Measurements from ENCODE around the gene PLA2G3. TPM values are rescaled to one million over a fixed set of nuclear protein-coding genes. Genes with fewer than 3 reads are reported as not detected.

The PLA2G3 gene
- total and polyA plus RNA-seq, 2 of the 8 experiments (the other 6 are each of a cell fraction or from before 2014, with no cell fraction given) = 18.1 to 25.9 TPM

DNA sequence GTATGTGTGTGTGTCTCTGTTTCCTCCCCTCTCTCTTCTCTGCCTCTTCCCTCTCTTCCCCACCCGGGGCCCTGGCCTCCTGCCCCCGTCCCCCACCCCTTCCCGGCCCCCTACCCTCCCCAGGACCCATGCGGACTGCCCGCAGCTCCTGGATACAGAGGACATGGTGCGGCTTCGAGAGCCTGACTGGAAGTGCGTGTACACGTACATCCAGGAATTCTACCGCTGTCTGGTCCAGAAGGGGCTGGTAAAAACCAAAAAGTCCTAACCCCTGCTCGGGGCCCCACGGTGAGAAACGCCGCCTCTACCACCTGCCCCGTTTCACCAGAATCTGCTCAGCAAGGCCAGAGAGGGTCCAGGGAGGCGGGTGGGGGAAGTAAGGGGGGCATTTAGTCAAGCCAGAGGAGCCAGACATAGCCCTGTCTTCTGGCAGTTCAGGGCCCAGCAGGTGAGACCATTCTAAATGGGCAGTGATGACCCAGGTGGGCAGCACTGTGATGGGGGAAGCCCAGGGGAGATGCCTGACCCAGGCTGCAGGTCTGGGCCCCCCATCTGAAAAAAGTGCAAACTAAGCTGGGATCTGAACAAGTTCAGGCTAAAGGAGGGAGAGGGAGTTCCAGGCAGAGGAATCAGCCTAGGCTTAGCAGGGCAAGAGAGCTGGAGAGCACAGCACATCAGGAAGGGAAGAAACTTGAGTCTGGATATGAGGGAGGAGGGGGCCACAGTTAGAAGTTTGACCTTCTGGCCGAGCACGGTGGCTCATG lies 39.4 kb downstream of the PLA2G3 start:
- POLR2A ChIA-PET (ENCODE audit: partially characterized antibody) = interaction anchor here (0.8 to 2.0 kb wide), 5 partner anchors 9 to 135 kb away, joined by 3 to 4 read pairs (median 3); partner anchors contain the start of genes MORC2 and TUG1
- H2BK120ac ChIP-seq (replicated peaks; ENCODE audit: low read depth, low read length) = no peak overlapping the region
- TF ChIP-seq BRCA1 (IDR thresholded peaks at IDR 0.05; ENCODE audit: low read depth, low read length) (no peak), RXRA (IDR thresholded peaks at IDR 0.05; ENCODE audit: insufficient read depth, low read depth, low read length) (no peak)
- no peak overlapping the region for H3K56ac ChIP-seq (replicated peaks; ENCODE audit: insufficient read length, low read depth, low read length)
- H3K27ac ChIP-seq (ENCODE audit: low read depth, low read length) = no peak overlapping the region
- no peak overlapping the region for H3K4me2 ChIP-seq (ENCODE audit: insufficient read depth in 1 of 2, low read depth in 2 of 2, low read length in 2 of 2)
- no peak overlapping the region for H2BK20ac ChIP-seq (ENCODE audit: low read length)
- no peak overlapping the region for H3K4ac ChIP-seq (replicated peaks; ENCODE audit: insufficient read length, low read depth, low read length)
- peaks cover 7% of the 10 kb centered on the region; the same call in 1 of the 2 replicates for H3K23me2 ChIP-seq (ENCODE audit: low read depth, low read length)
- H3K79me1 ChIP-seq (ENCODE audit: low read depth, low read length) = no peaks in the 10 kb centered on the region; the same call in 1 of the 2 replicates
- H4K8ac ChIP-seq (ENCODE audit: extremely low read depth, insufficient read depth, low read length) = no peak overlapping the region; the same call in 1 of the 2 replicates
- H3K18ac ChIP-seq (ENCODE audit: extremely low read depth, low read length) = no peak overlapping the region
- no peaks in the 10 kb centered on the region for H3K9me3 ChIP-seq (ENCODE audit: insufficient read depth in 2 of 2, low read depth in 1 of 2, low read length in 1 of 2)
- H3K27me3 ChIP-seq (replicated peaks in 1 of 4; ENCODE audit: control insufficient read depth in 3 of 4, extremely low read depth in 1 of 4, insufficient read depth in 3 of 4, low read length in 3 of 4) = peaks cover under 1 to 9% (median 9%) of the 10 kb centered on the region in 4 experiments
- WGBS, 2 experiments (ENCODE audit: extremely low coverage in 1 of 2, insufficient coverage in 1 of 2, insufficient read length in 1 of 2, insufficient replicate concordance in 2 of 2, low coverage in 1 of 2, low lambda C conversion rate in 2 of 2, missing lambda C conversion rate in 1 of 2) = 94% methylated on average over 15 of the region's 18 CpGs; no CpG with 5 or more reads in 1 of the 2 experiments
- no peaks in the 10 kb centered on the region for H3K36me3 ChIP-seq (ENCODE audit: control insufficient read depth in 2 of 4, insufficient read depth in 4 of 4, low read length in 3 of 4)
- no peak overlapping the region for H2AK5ac ChIP-seq (ENCODE audit: low read depth, low read length)
- no peak overlapping the region for H2BK15ac ChIP-seq (ENCODE audit: low read length)
- CTCF ChIA-PET (ENCODE audit: partially characterized antibody) = interaction anchor here (16.8 kb wide), 1 partner anchor 17 kb away, joined by 207 read pairs; the partner anchor contains the start of gene SMTN
- no peak overlapping the region for H2AFZ ChIP-seq (ENCODE audit: low read length)
- no peak overlapping the region for H2BK5ac ChIP-seq (ENCODE audit: low read depth, low read length)
- no peak overlapping the region for H4K5ac ChIP-seq (ENCODE audit: insufficient read length, low read depth, low read length)
- no peak for DNase-seq (ENCODE audit: low read depth in 1 of 2, low spot score in 2 of 2)
- H2BK12ac ChIP-seq (ENCODE audit: low read depth, low read length) = no peak overlapping the region
- H4K91ac ChIP-seq (replicated peaks; ENCODE audit: insufficient read length, low read length) = no peak overlapping the region
- H3K4me1 ChIP-seq (replicated peaks in 1 of 4; ENCODE audit: control insufficient read depth in 3 of 4, insufficient read depth in 4 of 4, low read length in 3 of 4) = peaks cover 5 to 25% (median 18%) of the 10 kb centered on the region in 4 experiments
- H3K14ac ChIP-seq (ENCODE audit: insufficient read length) = no peak overlapping the region
- no peaks in the 10 kb centered on the region for H3K79me2 ChIP-seq (ENCODE audit: control insufficient read depth in 1 of 2, insufficient read depth in 2 of 2, low read length in 2 of 2)
- H4K20me1 ChIP-seq (replicated peaks in 1 of 2; ENCODE audit: control insufficient read depth in 1 of 2, insufficient read depth in 2 of 2, low read length in 2 of 2) = peaks cover 0 to 2% of the 10 kb centered on the region in 2 experiments
- FAIRE-seq = no peak
- H3K9ac ChIP-seq (replicated peaks in 1 of 4; ENCODE audit: extremely low read depth in 1 of 4, low read depth in 3 of 4, low read length in 3 of 4) = no peak overlapping the region
- no peak overlapping the region for H3K4me3 ChIP-seq (ENCODE audit: extremely low read depth in 1 of 4, insufficient read depth in 2 of 4, low read depth in 3 of 4, low read length in 4 of 4)
- no peak overlapping the region for H3K23ac ChIP-seq (ENCODE audit: insufficient read length)

All from H1 (cell line).